Kidney (tissue), 22 donors: Measurements from ENCODE around the gene ZNF638. TPM values are rescaled to one million over a fixed set of nuclear protein-coding genes. Genes with fewer than 3 reads are reported as not detected.

ENCODE experiments used
- DNase-seq, 5 donors: peaks; one replicate each; pipeline ENCODE4 v3.0.0-alpha.2; 2013 to 2020
- FAIRE-seq: peaks from 2 replicates; lab custom pipeline; 2012; peaks lifted over from hg19 to GRCh38; lab: Jason Lieb, UNC
- H3K27ac ChIP-seq, 2 donors: one replicate each; pipeline ENCODE4 v1.7.0; 2013; ENCODE audit warnings: low read depth in 2 of 2, low read length in 2 of 2, inconsistent platforms in 1 of 2
- H3K27me3 ChIP-seq: one replicate; pipeline ENCODE4 v1.7.1; 2013; ENCODE audit warnings: low read length, inconsistent platforms; ENCODE audit not compliant: control insufficient read depth, insufficient read depth
- H3K36me3 ChIP-seq, 3 donors: one replicate each; pipeline versions ENCODE4 v1.7.0 to v1.7.1; 2013; ENCODE audit warnings: low read length in 3 of 3, control low read depth in 1 of 3, inconsistent platforms in 1 of 3; ENCODE audit not compliant: insufficient read depth in 3 of 3, control insufficient read depth in 2 of 3
- H3K4me1 ChIP-seq, 3 donors: one replicate each; pipeline versions ENCODE4 v1.7.0 to v1.7.1; 2013; ENCODE audit warnings: low read length in 3 of 3, inconsistent platforms in 1 of 3, low read depth in 1 of 3; ENCODE audit not compliant: control insufficient read depth in 2 of 3, insufficient read depth in 2 of 3
- H3K4me3 ChIP-seq, 3 donors: one replicate each; pipeline versions ENCODE4 v1.7.0 to v1.8.1; 2013; ENCODE audit warnings: low read length in 3 of 3, control low read depth in 1 of 3, inconsistent platforms in 1 of 3
- H3K9ac ChIP-seq, 3 donors: one replicate each; pipeline versions ENCODE4 v1.7.0 to v1.7.1; 2013; ENCODE audit warnings: low read length in 3 of 3, control low read depth in 1 of 3, inconsistent platforms in 1 of 3
- H3K9me3 ChIP-seq, 3 donors: one replicate each; pipeline versions ENCODE4 v1.7.0 to v1.7.1; 2013; ENCODE audit warnings: low read length in 3 of 3, control low read depth in 1 of 3, inconsistent platforms in 1 of 3; ENCODE audit not compliant: control insufficient read depth in 2 of 3, insufficient read depth in 1 of 3
- CTCF ChIP-seq: IDR thresholded peaks from 3 replicates; pipeline ENCODE4 v1.5.1; 2012; ENCODE audit warnings: mild to moderate bottlenecking, moderate library complexity, borderline replicate concordance; ENCODE audit not compliant: insufficient read depth; ENCODE audit errors: extremely low read depth
- intact Hi-C: fragments of 100-400 bp; cut with DNase I; formaldehyde crosslinking; loops from one replicate; pipeline ENCODE4 v1.11.1; 2022
- long read RNA-seq, 10 donors: library from polyadenylated mRNA in 1 of 10; unstranded in 1 of 10; transcript quantifications; one replicate each; pipeline ENCODE4 v2.0.0 and lab custom pipeline, GENCODE V29; 2021 to 2026
- polyA plus RNA-seq: library from polyadenylated mRNA; stranded (reverse); fragments of 350-450 nt; fragmentation: Illumina TruSeq; extraction: RNeasy Lipid Tissue Mini Kit (QIAGEN cat#74804); gene quantifications from one replicate; pipeline ENCODE4 v1.2.3, GENCODE V29; 2014; ENCODE audit warnings: low read depth, low replicate concordance; ENCODE audit not compliant: insufficient read depth
- total RNA-seq: library from RNA; stranded (reverse); fragmentation: NEBNext Ultra II Directional; extraction: Animal tissue kit (Norgen Biotek cat#: 25700); gene quantifications from one replicate; pipeline ENCODE4 v1.2.1, GENCODE V29; 2021
- donor health status: control.
- donor health status: control.
- donor health status: control.
- donor health status: control.
- donor health status: control.
- donor health status: DM: yes; HTN: yes; CAD: no.
- donor health status: Normal renal cell carcinoma (clear cell type).

The ZNF638 gene
- total RNA-seq (122 TPM), polyA plus RNA-seq (84.8 TPM)
- long read RNA-seq, donor 1, transcript ZNF638-206 (2 exons, 931 nt), result major isoform, 8 of 23 reads
- long read RNA-seq, donor 1, partial matches to known transcripts, result 14 of 23 reads
- long read RNA-seq, donor 1, other reads (novel, unspliced or antisense), result 0 of 23 reads
- long read RNA-seq, donor 2, partial matches to known transcripts, result 25 of 28 reads
- long read RNA-seq, donor 2, other reads (novel, unspliced or antisense), result 0 of 28 reads
- long read RNA-seq, donor 3, full-length matches to known transcripts, result 12 of 38 reads
- long read RNA-seq, donor 3, partial matches to known transcripts, result 26 of 38 reads
- long read RNA-seq, donor 3, other reads (novel, unspliced or antisense), result 0 of 38 reads
- long read RNA-seq, donor 4, partial matches to known transcripts, result 10 of 15 reads
- long read RNA-seq, donor 4, other reads (novel, unspliced or antisense), result 0 of 15 reads
- long read RNA-seq, donor 5, result 0 reads
- long read RNA-seq, donor 6, transcript ZNF638-221 (3 exons, 842 nt), result major isoform, 5 of 49 reads
- long read RNA-seq, donor 6, transcript ZNF638-206 (2 exons, 931 nt), result major isoform, 5 of 49 reads
- long read RNA-seq, donor 6, partial matches to known transcripts, result 38 of 49 reads
- long read RNA-seq, donor 6, other reads (novel, unspliced or antisense), result 0 of 49 reads
- long read RNA-seq, donor 7, partial matches to known transcripts, result 16 of 36 reads
- long read RNA-seq, donor 7, other reads (novel, unspliced or antisense), result 19 of 36 reads
- long read RNA-seq, donor 8, partial matches to known transcripts, result 22 of 27 reads
- long read RNA-seq, donor 8, other reads (novel, unspliced or antisense), result 0 of 27 reads
- long read RNA-seq, donor 9, partial matches to known transcripts, result 5 of 7 reads
- long read RNA-seq, donor 9, other reads (novel, unspliced or antisense), result 0 of 7 reads
- long read RNA-seq, donor 10, transcript ZNF638-221 (3 exons, 842 nt), result major isoform, 5 of 23 reads
- long read RNA-seq, donor 10, transcript ZNF638-206 (2 exons, 931 nt), result major isoform, 5 of 23 reads
- long read RNA-seq, donor 10, partial matches to known transcripts, result 13 of 23 reads
- long read RNA-seq, donor 10, other reads (novel, unspliced or antisense), result 0 of 23 reads

GRCh38 chr2:71331581-71332434 lies at the start of gene ZNF638:
Gene ZNF638 (plus strand): TSS chr2:71331782. CDS start chr2:71348955, 17,173 bp downstream.
- Histone ChIP-seq H3K27me3 (no peaks in the 10 kb centered on the region), H3K27ac (peak within 1 kb of the TSS; percentile 95 to 98), H3K36me3 (no peaks in the 10 kb centered on the region), H3K4me3 (peak within 1 kb of the TSS; percentile 88 to 96 (median 88)), H3K9me3 (no peaks in the 10 kb centered on the region), H3K4me1 (peaks cover 0 to 11% (median 4%) of the 10 kb centered on the region in 3 donors), H3K9ac (peak within 1 kb of the TSS; percentile 90 to 97 (median 90))
- TF ChIP-seq CTCF, result peak; percentile 57
- FAIRE-seq (no peak), DNase-seq (peak; percentile 93 to 98 (median 97))
- intact Hi-C loops, result no loop called here

GRCh38 chr2:71281950-71282349 lies 49.6 kb upstream of the ZNF638 start:
- H3K36me3 ChIP-seq, result no peaks in the 10 kb centered on the region
- no peak overlapping the region for H3K27ac ChIP-seq
- H3K4me3 ChIP-seq, result no peak overlapping the region
- no peaks in the 10 kb centered on the region for H3K9me3 ChIP-seq
- intact Hi-C loops, result no loop called here
- peaks cover 0 to 4% (median 0%) of the 10 kb centered on the region in 3 donors for H3K4me1 ChIP-seq
- no peak for TF ChIP-seq CTCF
- H3K9ac ChIP-seq, result no peak overlapping the region
- no peak for FAIRE-seq
- H3K27me3 ChIP-seq, result peaks cover 19% of the 10 kb centered on the region
- DNase-seq, result no peak

- Histone ChIP-seq H3K4me1 (peaks cover 0 to 3% (median 0%) of the 10 kb centered on the region in 3 donors), H3K4me3 (no peak overlapping the region), H3K27ac (no peak overlapping the region), H3K36me3 (no peaks in the 10 kb centered on the region), H3K9ac (no peak overlapping the region), H3K9me3 (no peaks in the 10 kb centered on the region), H3K27me3 (peaks cover 19% of the 10 kb centered on the region)
- intact Hi-C loops, result no loop called here
- DNase-seq, result no peak
- FAIRE-seq, result no peak
- no peak for TF ChIP-seq CTCF
Measured at GRCh38 chr2:71282493-71282892, 49.1 kb upstream of the ZNF638 start.
